A549 treated with RU486 at 1 μM for 4 hours (cell line): Measurements from ENCODE around the gene DEFB126. TPM values are rescaled to one million over a fixed set of nuclear protein-coding genes. Genes with fewer than 3 reads are reported as not detected.

Experiments used
- total RNA-seq: library from RNA; stranded (reverse); fragments of 200-300 nt; extraction: Qiagen RNA extraction; gene quantifications from 5 replicates; pipeline ENCODE4 v1.2.3, GENCODE V29; 2022; ENCODE audit warnings: low read depth

DEFB126 gene, protein sequence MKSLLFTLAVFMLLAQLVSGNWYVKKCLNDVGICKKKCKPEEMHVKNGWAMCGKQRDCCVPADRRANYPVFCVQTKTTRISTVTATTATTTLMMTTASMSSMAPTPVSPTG
- not detected in 5 replicates for total RNA-seq

GRCh38 chr20:142290-142689 is at the start of gene DEFB126:
TSS of gene DEFB126 (plus strand) at chr20:142590. CDS start at chr20:142629, 39 bp downstream.

GRCh38 chr20:157154-157553 is 14.8 kb downstream of the DEFB126 start, which contains the start of gene DEFB127:
TSS of gene DEFB127 (plus strand) at chr20:157454. CDS start at chr20:157545, 91 bp downstream.

DNA sequence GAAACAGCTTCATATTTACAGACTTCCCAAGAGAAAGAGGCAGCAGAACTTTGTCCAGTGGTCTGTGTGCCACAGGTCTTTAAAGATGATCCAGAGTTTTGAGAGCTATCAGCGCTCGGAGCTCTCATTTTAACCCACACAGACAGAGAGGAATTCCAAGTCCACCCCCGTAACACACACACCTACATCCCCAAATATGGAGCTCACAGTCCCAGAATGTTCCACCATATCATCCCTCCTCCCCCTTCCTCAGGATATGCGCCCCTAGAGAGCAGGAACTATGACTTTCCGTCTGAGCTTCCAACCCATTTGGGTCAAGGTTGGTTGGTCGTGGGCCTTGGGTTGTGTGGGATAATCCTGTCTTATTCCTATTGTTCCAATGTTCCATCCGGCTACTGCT is 47.2 kb downstream of the DEFB126 start, which contains the start of gene DEFB128:
Gene DEFB128, minus strand, starts transcription at position 101 of the 400 bp plus-strand sequence. Its CDS starts 88 bp downstream, at position 13.

Other genes starting within 250 kb of the DEFB126 start
- not detected in 5 replicates for gene DEFB125, start 54.9 kb upstream of the DEFB126 start, total RNA-seq
- gene DEFB127, start 14.9 kb downstream of the DEFB126 start, total RNA-seq: not detected in 5 replicates
- gene DEFB128, start 47.1 kb downstream of the DEFB126 start, total RNA-seq: not detected in 5 replicates
- not detected in 5 replicates for gene DEFB129, start 84.7 kb downstream of the DEFB126 start, total RNA-seq
- not detected in 5 replicates for gene DEFB132, start 115.1 kb downstream of the DEFB126 start, total RNA-seq
- 11.2 to 13.4 TPM (median 12.2 TPM) in 5 replicates for gene C20orf96, start 148.2 kb downstream of the DEFB126 start, total RNA-seq
- gene ZCCHC3, start 155.0 kb downstream of the DEFB126 start, total RNA-seq: 19.0 to 24.1 TPM (median 22.0 TPM) in 5 replicates
- gene SOX12, start 183.0 kb downstream of the DEFB126 start, total RNA-seq: 20.1 to 30.9 TPM (median 30.6 TPM) in 5 replicates
- 54.0 to 68.2 TPM (median 62.2 TPM) in 5 replicates for gene NRSN2, start 204.5 kb downstream of the DEFB126 start, total RNA-seq
- 39.1 to 53.6 TPM (median 50.4 TPM) in 5 replicates for gene TRIB3, start 238.2 kb downstream of the DEFB126 start, total RNA-seq